ENCODE data around the gene HNRNPUL2.
A peak's percentile ranks its signal among the peaks of the same experiment; 100 is the strongest.

Gene HNRNPUL2

GRCh38 chr11:62726915-62727164, 417 bp downstream of the HNRNPUL2 start:
- DNase-seq (ENCODE audit: low read depth), result no peak

GRCh38 chr11:62726156-62726914, 922 bp downstream of the HNRNPUL2 start:
- no peak for DNase-seq (ENCODE audit: low read depth)

- no peak for DNase-seq (ENCODE audit: low read depth)
Measured at GRCh38 chr11:62725646-62726045, 1.6 kb downstream of the HNRNPUL2 start.

DNA sequence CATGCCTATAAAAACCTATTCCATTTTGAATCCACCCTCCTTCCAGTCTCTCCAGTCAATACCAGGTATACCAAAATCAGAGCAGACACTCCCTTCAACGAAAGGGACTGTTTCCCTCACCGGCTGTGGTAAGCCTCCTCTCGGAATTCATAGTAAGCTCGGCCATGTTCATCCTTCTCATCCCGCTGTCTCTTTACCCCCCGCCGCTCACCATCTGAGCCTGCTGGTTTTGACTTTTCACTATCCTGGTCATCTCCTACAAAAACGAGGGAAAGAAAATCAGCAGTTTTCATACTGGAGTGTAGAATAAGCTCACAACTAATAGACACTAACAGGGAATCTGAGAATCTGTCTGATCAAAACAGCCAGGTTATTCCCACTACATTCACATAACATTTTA, 3.1 kb downstream of the HNRNPUL2 start:
- DNase-seq (ENCODE audit: low read depth), result no peak

DNA sequence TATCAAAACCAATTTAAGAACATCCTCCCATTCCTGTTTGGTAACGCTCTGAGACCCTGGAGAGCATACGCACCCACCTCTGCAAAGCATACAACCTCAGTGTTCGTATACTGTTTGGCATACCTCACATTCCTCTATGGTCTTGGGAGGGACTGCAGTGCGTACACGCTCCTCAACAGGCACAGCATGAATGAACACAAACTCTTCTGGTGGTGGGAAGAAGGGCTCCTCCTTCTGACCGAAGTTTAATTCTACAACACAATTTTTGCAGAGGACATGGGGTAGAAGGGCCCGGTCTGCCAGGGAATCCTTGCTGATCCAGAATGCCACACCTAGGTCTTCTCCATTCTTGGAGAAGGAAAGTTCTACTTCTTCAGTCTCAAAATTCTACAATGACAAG, 5.3 kb downstream of the HNRNPUL2 start:
- DNase-seq (ENCODE audit: low read depth), result no peak

DNA sequence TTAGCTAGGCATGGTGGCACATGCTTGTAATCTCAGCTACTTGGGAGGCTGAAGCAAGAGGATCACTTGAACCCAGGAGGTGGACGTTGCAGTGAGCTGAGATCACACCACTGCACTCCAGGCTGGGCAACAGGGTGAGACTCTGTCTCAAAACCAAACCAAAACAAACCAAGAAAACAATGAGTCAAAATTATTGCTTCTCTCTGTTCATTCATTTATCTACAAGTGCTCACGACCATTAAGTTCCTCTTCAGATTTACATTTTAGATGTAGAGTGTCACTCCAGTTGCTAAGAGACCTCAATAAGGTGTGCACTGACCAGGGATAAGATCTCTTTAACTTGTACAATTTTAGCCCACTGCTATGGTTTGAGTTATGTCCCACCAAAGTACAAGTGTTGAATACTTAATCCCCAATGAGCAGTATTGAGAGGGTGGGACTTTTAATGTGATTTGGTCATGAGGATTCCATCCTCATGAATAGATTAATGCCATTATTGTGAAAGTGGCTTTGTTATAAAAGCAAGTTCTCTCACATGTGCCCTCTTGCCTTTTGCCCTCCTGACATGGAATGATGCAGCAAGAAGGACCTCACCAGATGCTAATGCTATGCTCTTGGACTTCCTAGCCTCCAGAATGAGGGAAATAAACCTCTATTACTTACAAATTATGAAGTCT, 7.8 kb downstream of the HNRNPUL2 start:
- no peak for DNase-seq (ENCODE audit: low read depth)

- DNase-seq (ENCODE audit: low read depth), result no peak
Measured at GRCh38 chr11:62716816-62717215, 10.4 kb downstream of the HNRNPUL2 start.

- no peak for DNase-seq (ENCODE audit: low read depth)
Measured at GRCh38 chr11:62716206-62716605, 11.1 kb downstream of the HNRNPUL2 start.

DNA sequence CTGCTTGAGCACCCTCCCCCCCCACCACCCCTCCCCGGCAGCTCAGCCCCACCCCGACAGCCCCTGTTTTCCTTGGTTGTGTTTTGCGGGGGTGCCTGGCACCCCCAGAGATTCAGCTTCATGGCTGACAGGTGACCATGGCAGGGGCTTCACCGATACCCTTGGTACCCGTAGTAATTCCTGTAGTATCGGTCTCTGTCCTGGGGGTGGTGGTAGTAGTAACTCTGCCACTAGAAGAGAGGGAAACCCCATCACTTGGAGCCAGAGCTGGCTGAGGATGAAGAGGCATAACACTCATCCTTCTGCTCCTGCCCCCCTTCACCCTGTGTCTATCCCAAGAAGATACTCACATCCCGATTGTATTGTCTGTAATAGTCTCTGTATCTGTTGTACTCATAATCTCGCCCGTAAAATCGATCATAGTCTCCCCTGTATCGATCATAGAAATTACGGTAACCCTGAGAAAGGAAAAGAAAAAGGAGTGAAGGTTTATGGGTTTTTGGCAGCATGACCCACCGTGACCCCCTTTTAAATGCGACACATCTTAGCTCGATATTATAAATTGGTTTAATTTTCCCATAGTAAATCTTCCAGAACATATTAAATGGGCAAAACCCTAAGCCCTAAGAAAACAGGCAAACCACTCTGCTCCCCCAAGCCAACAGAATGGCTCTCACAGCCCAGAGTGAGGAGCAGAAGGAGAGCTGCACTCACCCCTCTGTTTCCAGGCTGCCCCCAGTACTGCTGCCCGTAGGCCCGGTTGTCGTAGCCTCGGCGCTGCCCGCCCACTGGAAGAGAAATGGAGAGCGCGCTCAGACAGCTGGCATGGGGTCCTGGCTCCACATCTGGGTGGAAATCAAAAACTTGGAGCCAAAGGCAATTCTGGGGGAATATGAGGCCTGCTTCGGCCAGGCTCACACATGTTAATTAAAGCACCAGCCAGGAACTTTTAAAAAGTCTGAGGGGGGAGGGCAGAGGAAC, 11.8 kb downstream of the HNRNPUL2 start:
- DNase-seq (ENCODE audit: low read depth), result no peak

DNA sequence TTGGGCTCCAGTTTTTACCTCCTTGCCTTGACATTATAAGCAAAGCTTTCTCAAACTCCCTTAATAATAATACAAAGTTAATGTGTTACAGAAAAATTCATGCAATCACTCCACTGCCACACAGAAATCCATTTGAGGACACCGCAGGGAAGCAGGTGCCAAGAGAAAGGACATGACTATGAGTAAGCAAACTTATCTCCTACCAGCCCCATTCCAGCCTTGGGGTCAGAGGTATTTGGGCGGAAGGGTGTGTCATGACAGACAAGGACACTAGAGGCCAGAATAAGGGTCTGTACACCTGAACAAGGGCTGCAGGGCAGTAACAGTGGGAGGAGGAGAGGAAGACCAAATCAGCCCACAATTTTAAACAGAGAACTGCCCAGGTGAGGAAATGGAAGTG, 13.9 kb downstream of the HNRNPUL2 start:
- no peak for DNase-seq (ENCODE audit: low read depth)

GRCh38 chr11:62712861-62713260, 14.4 kb downstream of the HNRNPUL2 start:
- DNase-seq (ENCODE audit: low read depth), result no peak

DNA sequence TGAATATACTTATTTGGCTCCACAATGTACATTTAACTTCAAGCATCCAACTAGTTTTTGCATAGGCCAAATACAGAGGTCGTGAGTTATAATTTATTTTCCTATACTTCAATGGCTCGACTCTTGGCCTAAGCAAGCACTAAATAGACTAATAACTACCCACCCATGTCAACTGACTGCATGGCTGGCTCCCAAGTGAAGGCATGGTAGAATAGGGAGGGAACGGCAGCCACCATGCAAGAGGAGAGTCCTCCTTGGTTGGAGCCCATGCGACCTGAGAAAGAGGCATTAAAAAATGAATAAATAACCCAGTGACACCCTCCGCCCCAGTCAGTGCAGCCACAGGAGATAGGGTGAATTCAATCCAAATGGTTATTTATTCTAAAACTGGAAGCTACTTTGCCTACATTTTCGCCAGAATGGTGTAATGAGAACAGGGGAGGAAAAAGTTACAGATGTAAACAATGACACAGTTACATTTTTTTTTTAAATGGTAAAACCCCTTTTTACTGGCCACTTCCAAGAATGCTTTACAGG, 14.9 kb downstream of the HNRNPUL2 start:
- DNase-seq (ENCODE audit: low read depth), result no peak

DNA sequence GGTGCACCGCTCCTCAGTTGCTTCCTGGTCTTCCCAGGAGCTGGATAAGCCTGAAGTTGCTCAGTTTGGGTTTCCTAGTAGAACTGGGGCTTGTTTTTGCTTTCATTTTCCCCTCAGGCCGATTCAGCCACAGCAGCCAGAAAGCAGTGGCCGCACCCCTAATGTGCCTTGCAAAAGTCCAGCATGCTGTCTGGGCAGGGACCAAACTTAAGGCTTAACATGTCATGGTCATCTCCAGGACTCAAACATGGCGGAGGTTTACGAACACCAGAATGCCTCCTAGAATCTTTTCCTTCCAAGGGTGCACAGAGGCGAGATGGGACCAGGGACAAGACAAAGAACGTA, 17.3 kb downstream of the HNRNPUL2 start:
- DNase-seq (ENCODE audit: low read depth), result no peak

DNA sequence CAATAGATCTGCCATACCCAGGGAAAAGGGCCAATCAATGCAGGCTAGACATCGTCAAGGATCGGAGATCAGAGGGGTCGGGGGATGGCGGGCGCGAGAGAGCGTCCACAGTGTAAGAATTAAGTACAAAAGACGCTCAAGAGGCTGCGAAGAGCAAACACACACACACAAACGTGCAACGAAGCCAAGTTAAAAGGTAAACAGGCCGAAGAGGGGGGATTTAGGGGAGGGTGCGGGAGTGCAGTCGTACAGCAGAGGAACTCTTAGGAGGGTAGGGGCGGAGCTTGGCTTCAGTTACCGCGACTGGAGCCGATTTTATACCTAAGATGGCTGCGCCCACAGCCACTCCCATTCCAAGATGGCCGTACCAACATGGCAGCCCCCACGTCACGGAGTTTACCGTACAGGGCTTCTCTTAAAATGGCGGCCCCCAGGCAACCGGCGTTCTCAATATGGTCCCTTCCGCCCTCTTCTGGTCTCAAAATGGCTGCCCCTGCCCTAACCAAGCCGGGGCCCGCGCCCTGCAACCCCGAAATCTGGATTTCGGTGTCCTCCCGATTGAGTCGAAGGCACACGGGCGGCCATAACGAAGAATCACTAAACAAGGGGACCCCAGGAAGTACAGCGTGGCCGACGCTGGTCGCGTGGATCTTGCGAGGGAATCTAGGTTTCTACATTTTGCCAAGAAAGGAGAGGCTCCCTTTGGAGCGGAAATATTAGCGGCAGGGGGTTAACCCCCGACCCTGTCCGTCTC, 17.8 kb downstream of the HNRNPUL2 start:
- peak; percentile 97 for DNase-seq (ENCODE audit: low read depth)

DNA sequence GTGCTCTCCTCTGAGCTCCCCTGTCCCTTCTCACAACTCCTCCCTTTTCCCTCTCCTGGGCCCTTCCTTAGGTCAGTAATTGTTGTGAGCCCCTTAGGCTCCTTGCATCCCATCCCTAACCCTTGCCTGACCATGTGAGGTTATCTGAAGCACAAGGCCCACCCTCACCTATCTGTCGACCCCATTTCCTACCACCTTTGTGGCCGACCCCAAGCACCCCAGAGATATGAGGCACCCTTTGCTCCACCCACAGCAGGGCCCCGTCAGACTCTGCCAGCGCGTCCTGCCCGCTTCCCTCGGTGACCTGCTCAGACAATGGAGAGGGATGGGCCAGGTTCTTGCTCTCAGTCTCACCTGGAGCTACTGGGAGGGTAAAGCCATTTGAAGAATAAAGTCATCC, 18.5 kb downstream of the HNRNPUL2 start:
- peak; percentile 30 for DNase-seq (ENCODE audit: low read depth)

- DNase-seq (ENCODE audit: low read depth), result no peak
Measured at GRCh38 chr11:62708392-62708791, 18.9 kb downstream of the HNRNPUL2 start.

DNA sequence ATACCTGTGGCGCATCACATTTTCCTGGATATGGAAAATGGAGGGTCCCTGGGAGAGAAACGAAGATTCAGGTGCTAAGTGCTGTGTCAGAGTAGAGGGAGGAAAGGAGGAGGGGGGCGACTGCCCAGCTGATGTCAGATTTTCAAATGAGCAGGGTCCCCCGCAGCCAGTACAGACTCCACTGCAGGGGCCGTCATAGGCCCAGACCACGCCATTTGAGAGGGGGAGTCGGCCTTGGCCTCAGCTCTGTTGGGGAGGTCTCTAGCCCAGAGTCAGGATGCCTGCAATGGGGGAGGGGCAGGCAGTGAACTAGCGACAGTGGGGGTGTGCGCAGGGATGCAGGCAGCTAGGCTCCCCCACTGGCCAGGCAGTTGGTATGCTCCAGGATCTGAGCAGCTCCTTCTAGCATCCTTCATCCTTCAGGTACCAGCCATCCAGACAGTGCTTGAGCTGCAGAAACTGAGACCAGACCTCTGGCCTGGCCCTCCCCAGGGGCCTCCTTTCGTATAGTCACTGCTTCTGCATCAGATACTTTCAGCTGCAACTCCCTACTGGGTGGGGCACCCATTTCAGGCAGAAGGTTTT, 19.9 kb downstream of the HNRNPUL2 start, which contains the start of the genes BSCL2 and GNG3:
Gene BSCL2, minus strand, starts transcription at position 148 of the 585 bp plus-strand sequence. CDS start 229 bp downstream, outside the sequence.
Gene GNG3, plus strand, starts transcription at position 400 of the 585 bp plus-strand sequence. CDS start 620 bp downstream, outside the sequence.
- no peak for DNase-seq (ENCODE audit: low read depth)

GRCh38 chr11:62706850-62707247, 20.4 kb downstream of the HNRNPUL2 start:
- no peak for DNase-seq (ENCODE audit: low read depth)

GRCh38 chr11:62705880-62706849, 21.1 kb downstream of the HNRNPUL2 start:
- peak; percentile 90 for DNase-seq (ENCODE audit: low read depth)

DNA sequence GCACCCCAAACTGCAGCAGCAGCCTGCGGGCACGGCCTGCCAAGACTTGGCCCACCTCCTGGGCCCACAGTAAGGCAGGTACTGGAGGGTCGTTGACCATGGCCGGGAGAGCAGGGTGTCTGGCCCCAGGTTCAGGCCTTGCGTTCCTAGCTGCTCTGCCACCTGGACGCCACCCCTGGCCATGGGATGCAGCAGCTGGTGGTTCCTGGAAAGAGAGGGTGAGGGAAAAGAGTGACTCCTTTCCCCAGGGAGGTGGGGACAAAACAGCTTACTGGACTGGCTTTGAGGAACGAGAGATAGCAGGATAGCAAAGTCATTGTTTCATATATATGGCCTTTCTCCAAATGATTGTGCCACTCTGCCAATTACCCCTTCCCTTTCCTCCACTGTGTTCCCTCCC, 21.8 kb downstream of the HNRNPUL2 start:
- DNase-seq (ENCODE audit: low read depth), result no peak

Measured in stimulated activated CD8-positive, alpha-beta memory T cell treated with anti-CD3 and anti-CD28 coated beads, Interleukin-12 subunit alpha, Interleukin-12 subunit beta, amount 100 ng/mL, for 1 hour (primary cell).